Measurements from ENCODE around the gene SKI. TPM values are rescaled to one million over a fixed set of nuclear protein-coding genes. Genes with fewer than 3 reads are reported as not detected.
A peak's percentile ranks its signal among the peaks of the same experiment; 100 is the strongest.

Gene SKI
- total and polyA plus RNA-seq, 9 of the 15 experiments (the other 6 are each of a cell fraction or from before 2014, with no cell fraction given): 0.10 to 60.5 (median 4.6) TPM

- FAIRE-seq (peak; percentile 46), ATAC-seq (peak; percentile 30), DNase-seq (ENCODE audit: extremely low read depth in 1 of 4, low spot score in 3 of 4) (no peak)
- in situ Hi-C loops (cut with MboI): no loop called here
- intact Hi-C loops (cut with micrococcal nuclease): no loop called here
- TF ChIP-seq HINFP (tag; conservative IDR thresholded peaks at IDR 0.05; ENCODE audit: low read depth) (no peak), HSF4 (CRISPR knock-in tag; IDR thresholded peaks at IDR 0.05; ENCODE audit: borderline replicate concordance) (no peak), MEF2D (tag; conservative IDR thresholded peaks at IDR 0.05; ENCODE audit: low read depth) (no peak), MCM5 (IDR thresholded peaks at IDR 0.05; ENCODE audit: low read depth) (no peak), IRF9 (tag; IDR thresholded peaks at IDR 0.05) (no peak)
- no peak overlapping the region for H3K4me2 ChIP-seq (ENCODE audit: insufficient read depth, low read length)
- H3K27me3 ChIP-seq (ENCODE audit: control insufficient read depth in 2 of 2, insufficient read depth in 2 of 2, low read length in 2 of 2): peaks cover 86 to 96% of the 10 kb centered on the region in 2 experiments
- ChIA-PET CTCF (ENCODE audit: low intra/inter-chr PET ratio) (no interaction called here), POLR2A (interaction anchor here (0.6 kb wide), 1 partner anchor 87 kb away, joined by 4 read pairs; no protein-coding TSS in a partner anchor)
- WGBS (ENCODE audit: insufficient coverage, low coverage, missing lambda C conversion rate): 3% methylated on average over 21 of the region's 21 CpGs
- no peak overlapping the region; a peak in 1 of 4 replicates for H3K9ac ChIP-seq (ENCODE audit: insufficient read depth in 1 of 2, low read depth in 2 of 2, low read length in 2 of 2)
- H3K27ac ChIP-seq (ENCODE audit: extremely low read depth, low read depth, low read length): no peak overlapping the region
- peaks cover 9% of the 10 kb centered on the region for H4K20me1 ChIP-seq (replicated peaks; ENCODE audit: control insufficient read depth, insufficient read depth, low read length)
- no peaks in the 10 kb centered on the region for H3K36me3 ChIP-seq (ENCODE audit: control insufficient read depth, insufficient read depth, low read length)
- no peaks in the 10 kb centered on the region for H3K9me1 ChIP-seq (ENCODE audit: control insufficient read depth, insufficient read depth, low read length)
- H3K4me3 ChIP-seq: no peak overlapping the region
- H3K79me2 ChIP-seq (ENCODE audit: control insufficient read depth, insufficient read depth, low read length): no peaks in the 10 kb centered on the region
- peaks cover 0 to 42% of the 10 kb centered on the region in 2 experiments; a peak in 1 of 5 replicates for H3K4me1 ChIP-seq (replicated peaks in 1 of 2; ENCODE audit: control insufficient read depth in 2 of 2, insufficient read depth in 2 of 2, low read length in 2 of 2)
- no TSS peak for BruUV-seq (replicated peaks)
- no peak overlapping the region for H2AFZ ChIP-seq (ENCODE audit: low read depth, low read length)
- H3K9me3 ChIP-seq (replicated peaks; ENCODE audit: control insufficient read depth, insufficient read depth, low read depth, low read length): no peaks in the 10 kb centered on the region
Observed at GRCh38 chr1:2352897-2353550, 124.9 kb downstream of the SKI start.

Data from K562 (cell line).